ENCODE measurements around the gene TIMM44. TPM values are rescaled to one million over a fixed set of nuclear protein-coding genes. Genes with fewer than 3 reads are reported as not detected.

TIMM44 gene
- total and polyA plus RNA-seq, 7 donors: 33.0 to 80.1 (median 72.4) TPM

DNA sequence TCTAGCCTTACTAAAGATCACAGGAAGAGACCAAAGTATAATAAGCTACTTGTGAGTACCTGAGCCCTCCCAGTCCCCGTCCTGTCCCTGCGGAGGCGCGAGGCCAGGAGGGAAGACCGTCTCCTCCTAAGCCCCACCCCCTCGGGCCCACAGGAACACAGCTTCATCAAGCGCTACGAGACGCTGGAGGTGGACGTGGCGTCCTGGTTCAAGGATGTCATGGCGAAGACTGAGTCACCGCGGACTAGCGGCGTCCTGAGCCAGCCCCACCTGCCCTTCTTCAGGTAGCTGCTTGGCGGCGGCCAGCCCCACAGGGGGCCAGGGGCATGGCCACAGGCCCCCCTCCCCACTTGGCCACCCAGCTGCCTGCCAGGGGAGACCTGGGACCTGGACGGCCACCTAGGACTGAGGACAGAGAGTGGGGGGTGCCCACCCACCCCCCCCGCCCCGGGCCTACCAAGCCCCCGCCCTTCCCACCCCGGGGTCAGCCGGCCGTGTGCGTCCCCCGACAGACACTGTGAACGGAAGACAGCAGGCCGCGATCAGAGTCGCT, 31.2 kb downstream of the TIMM44 start:
- no peak for DNase-seq
- H3K9me3 ChIP-seq: no peaks in the 10 kb centered on the region
- H3K4me1 ChIP-seq: peaks cover 0 to 24% (median 23%) of the 10 kb centered on the region in 4 donors
- peaks cover 35 to 54% (median 38%) of the 10 kb centered on the region in 4 donors for H3K36me3 ChIP-seq
- WGBS, 2 donors: 92 to 93% methylated on average over 31 of the region's 31 CpGs
- H3K27me3 ChIP-seq: peaks cover 21 to 32% (median 28%) of the 10 kb centered on the region in 3 donors
- intact Hi-C loops (cut with DNase I): no loop called here
- TF ChIP-seq CTCF (IDR thresholded peaks at IDR 0.05) (no peak), EP300 (IDR thresholded peaks at IDR 0.05) (no peak)
- no peak overlapping the region for H3K4me3 ChIP-seq
- no peak overlapping the region for H3K27ac ChIP-seq

DNA sequence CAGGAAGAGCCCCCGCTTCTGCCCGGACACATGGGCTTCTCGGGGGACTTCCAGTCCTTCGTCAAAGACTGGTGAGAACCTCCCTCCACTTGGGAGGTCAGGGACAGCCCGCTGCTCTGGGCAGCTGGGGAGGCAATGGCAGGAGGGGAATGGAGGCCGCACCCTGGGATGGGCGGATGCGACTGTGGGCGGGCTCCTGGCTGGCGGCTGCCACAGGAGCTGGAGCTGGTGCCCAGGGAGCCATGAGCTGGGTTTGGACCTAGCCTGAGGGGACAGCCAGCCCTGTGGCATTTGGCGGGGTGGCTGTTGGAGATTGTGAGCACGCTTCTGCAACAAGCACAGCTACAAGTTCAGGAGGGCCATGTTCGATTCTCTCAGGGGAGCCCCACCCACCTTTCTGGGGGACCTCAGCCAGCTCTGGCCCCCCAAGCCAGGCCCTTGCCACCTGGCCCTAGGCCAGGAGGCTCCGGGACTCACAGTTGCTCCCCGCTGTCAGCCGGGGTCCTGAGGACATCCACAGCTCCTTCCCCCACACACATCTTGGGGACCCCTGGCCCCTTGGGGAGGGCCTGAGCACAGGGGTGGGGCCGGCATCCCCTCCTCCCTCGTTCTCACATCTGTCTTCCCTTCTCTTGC, 31.8 kb downstream of the TIMM44 start:
- intact Hi-C loops (cut with DNase I): no loop called here
- Histone ChIP-seq H3K4me3 (no peak overlapping the region), H3K27ac (no peak overlapping the region), H3K36me3 (peaks cover 35 to 59% (median 38%) of the 10 kb centered on the region in 4 donors), H3K9me3 (no peaks in the 10 kb centered on the region), H3K27me3 (peaks cover 15 to 26% (median 22%) of the 10 kb centered on the region in 3 donors), H3K4me1 (peaks cover 0 to 24% (median 23%) of the 10 kb centered on the region in 4 donors)
- TF ChIP-seq CTCF (IDR thresholded peaks at IDR 0.05): no peak
- 80 to 87% methylated on average over 18 of the region's 18 CpGs for WGBS, 2 donors
- no peak for DNase-seq

DNA sequence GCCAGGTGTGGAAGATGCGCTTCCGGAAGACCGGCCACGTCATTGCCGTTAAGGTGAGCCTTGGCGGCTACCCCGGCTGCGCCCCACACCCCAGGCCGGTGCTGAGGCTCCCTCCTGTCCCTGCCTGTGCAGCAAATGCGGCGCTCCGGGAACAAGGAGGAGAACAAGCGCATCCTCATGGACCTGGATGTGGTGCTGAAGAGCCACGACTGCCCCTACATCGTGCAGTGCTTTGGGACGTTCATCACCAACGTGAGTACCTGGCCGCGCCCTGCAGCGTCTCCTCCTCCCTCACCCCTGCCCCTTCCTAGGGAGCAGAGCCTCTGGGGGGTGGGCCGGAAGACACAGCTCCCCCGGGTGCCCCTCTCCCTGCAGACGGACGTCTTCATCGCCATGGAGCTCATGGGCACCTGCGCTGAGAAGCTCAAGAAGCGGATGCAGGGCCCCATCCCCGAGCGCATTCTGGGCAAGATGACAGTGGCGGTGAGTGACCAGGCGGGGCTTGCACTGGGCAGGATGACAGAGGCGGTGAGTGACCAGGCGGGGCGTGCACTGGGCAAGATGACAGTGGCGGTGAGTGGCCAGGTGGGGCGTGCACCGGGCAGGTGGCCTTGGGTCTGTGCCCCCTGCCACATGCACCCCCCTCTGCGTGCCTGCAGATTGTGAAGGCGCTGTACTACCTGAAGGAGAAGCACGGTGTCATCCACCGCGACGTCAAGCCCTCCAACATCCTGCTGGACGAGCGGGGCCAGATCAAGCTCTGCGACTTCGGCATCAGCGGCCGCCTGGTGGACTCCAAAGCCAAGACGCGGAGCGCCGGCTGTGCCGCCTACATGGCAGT, 32.9 kb downstream of the TIMM44 start:
- H3K27ac ChIP-seq: no peak overlapping the region
- TF ChIP-seq CTCF (IDR thresholded peaks at IDR 0.05) (no peak), EP300 (IDR thresholded peaks at IDR 0.05) (no peak), POLR2AphosphoS5 (IDR thresholded peaks at IDR 0.05) (no peak), POLR2A (IDR thresholded peaks at IDR 0.05) (no peak)
- DNase-seq: no peak
- H3K4me1 ChIP-seq: peaks cover 0 to 24% (median 23%) of the 10 kb centered on the region in 4 donors
- H3K9me3 ChIP-seq: no peaks in the 10 kb centered on the region
- 92 to 95% methylated on average over 54 of the region's 54 CpGs for WGBS, 2 donors
- peaks cover 5 to 15% (median 11%) of the 10 kb centered on the region in 3 donors for H3K27me3 ChIP-seq
- intact Hi-C loops (cut with DNase I): no loop called here
- no peak overlapping the region for H3K4me3 ChIP-seq
- peaks cover 35 to 69% (median 46%) of the 10 kb centered on the region in 4 donors for H3K36me3 ChIP-seq

GRCh38 chr19:7909471-7910067, 33.9 kb downstream of the TIMM44 start:
- no peak overlapping the region for H3K4me3 ChIP-seq
- no peak for DNase-seq
- 91 to 94% methylated on average over 21 of the region's 21 CpGs for WGBS, 2 donors
- H3K27me3 ChIP-seq: peaks cover 0 to 7% (median 1%) of the 10 kb centered on the region in 3 donors
- H3K27ac ChIP-seq: no peak overlapping the region
- no peaks in the 10 kb centered on the region for H3K9me3 ChIP-seq
- peaks cover 0 to 33% (median 32%) of the 10 kb centered on the region in 4 donors for H3K4me1 ChIP-seq
- TF ChIP-seq CTCF (IDR thresholded peaks at IDR 0.05) (no peak), POLR2AphosphoS5 (IDR thresholded peaks at IDR 0.05) (no peak), POLR2A (IDR thresholded peaks at IDR 0.05) (no peak), EP300 (IDR thresholded peaks at IDR 0.05) (no peak)
- intact Hi-C loops (cut with DNase I): no loop called here
- peaks cover 35 to 69% (median 46%) of the 10 kb centered on the region in 4 donors for H3K36me3 ChIP-seq

Measured in sigmoid colon (tissue), 7 donors.